HG03571 (cell line): ENCODE data around the gene ZNF17.
"Not testable (repeated sequence)": the region's sequence is repeated elsewhere in the genome, so short reads cannot be mapped to it uniquely, and the experiment has no call there.

Experiments used
- ATAC-seq: cut with Tn5 transposase; IDR thresholded peaks from one replicate; pipeline ENCODE4 v1.9.1; 2021; ENCODE audit not compliant: unreplicated experiment

Gene ZNF17

DNA sequence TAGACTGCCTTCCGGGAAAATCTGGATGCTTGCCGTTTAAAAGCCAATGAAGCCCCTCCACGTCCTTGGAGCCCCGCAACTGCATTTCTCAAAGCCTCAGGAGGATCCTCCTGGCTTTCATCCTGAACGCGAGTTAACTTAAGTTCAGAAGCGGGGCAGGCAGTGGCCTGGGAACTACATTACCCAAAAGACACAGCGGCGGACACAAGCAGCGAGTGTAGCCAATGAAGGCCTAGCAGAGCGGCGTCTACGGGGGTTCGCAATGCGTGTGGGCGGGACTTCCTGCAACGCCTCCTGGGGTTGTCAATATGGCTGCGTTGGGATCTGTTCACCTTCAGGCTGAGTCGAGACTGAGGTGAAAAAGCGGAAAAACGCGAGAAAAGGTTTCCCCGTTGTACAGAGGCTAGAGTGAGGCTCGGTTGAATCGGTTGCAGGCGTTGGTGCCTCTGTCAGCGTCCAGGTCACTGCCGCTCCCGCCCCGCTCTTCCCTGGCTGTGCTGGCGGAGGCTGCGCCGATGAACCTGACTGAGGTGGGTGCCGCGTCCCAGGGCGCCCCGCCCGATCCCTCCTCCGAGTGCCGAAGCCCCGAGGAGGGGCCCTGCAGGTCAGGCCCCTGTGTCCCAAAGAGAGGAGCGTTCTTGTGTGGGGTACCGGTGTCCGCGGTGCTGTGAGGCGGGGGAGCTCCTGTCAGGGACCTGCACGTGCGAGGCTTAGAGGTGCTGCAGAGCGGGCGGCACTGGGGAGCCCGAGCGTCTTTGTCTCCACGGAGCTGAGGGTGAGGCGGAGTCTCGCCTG lies at the start of gene ZNF17:
Gene ZNF17 (plus strand): TSS at position 285 of the 795 bp plus-strand sequence. CDS start 2,455 bp downstream, outside the sequence.
- ATAC-seq, result peak; percentile 96

DNA sequence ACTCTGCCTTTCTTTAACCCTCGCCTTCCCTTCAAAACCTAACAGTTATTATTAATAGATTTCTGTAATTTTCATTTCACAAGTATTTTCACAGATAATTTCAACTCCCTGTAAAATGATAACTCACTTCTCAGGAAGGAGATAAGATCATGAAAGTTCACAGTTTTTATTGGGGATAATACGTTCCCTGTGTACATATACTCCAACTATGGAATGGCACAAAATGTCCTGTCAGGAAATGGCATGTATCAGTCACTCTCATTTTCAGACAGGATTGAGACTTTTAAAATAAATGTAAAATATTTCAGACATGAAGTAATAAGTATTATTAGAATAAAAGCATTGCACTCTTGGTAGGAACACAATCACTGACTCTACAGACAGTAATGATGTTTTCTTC lies 48.5 kb upstream of the ZNF17 start:
- ATAC-seq, result no peak

DNA sequence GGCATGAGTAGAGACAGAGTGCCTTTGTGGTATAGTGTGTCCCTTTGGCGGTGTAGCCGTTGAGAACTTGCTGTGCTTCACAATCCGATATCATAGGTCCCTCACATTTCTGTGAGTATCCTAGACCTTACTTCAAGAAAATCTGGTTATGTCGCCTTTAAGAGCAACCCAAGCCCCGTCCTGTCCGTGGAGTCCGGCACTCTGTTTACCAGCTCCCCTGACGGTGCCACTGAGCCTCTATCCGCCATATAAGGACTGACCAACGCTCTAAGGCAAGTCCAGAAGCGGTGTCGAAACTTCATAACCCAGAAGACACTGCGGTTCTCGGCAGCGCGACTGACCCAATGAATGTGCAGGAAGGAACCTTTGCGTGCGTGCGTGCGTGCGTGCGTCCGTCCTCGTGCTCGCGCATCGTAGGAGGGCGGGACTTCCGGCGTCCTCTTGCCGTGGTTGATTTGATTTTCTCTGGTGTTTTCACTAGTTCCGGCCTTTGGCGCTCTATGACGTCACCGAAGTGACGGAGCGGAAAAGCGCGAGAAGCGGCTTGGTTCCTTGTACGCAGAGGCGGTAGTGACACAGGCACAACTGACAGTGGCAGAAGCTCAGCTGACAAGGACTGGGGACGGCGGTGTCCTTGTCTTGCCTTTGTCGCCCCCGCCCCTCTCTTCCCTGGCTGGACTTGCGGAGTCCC lies 47.8 kb upstream of the ZNF17 start, which contains the start of the genes TRAPPC2B and ZNF547:
Gene TRAPPC2B (plus strand): TSS at position 555 of the 691 bp plus-strand sequence. CDS start 1,283 bp downstream, outside the sequence.
Gene ZNF547 (plus strand): TSS at position 555 of the 691 bp plus-strand sequence. CDS start 5,005 bp downstream, outside the sequence.
- ATAC-seq, result peak; percentile 90

DNA sequence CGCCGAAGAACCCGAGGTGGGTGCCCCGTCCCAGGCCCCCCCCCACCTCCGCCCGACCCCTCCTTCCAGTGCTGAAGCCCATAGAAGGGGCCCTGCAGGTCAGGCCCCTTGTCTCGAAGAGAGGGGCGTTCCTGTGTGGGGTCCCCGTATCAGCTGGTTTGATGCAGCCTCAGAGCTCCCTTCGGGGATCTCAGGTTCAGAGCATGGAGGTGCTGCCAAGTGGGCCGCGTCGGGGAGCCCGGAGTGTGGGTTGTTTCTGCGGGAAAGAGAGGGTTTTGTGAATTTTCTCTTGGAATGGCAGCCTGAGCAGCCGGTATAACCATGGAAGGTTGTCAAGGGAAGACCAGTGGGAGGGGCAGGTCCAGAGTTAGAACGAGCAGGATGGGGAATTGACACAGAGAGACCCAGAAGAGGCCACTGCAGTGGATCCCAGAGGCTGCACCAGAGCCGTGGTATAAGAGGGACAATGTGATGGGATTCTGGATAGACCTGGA lies 47.2 kb upstream of the ZNF17 start:
- ATAC-seq, result peak; percentile 14

DNA sequence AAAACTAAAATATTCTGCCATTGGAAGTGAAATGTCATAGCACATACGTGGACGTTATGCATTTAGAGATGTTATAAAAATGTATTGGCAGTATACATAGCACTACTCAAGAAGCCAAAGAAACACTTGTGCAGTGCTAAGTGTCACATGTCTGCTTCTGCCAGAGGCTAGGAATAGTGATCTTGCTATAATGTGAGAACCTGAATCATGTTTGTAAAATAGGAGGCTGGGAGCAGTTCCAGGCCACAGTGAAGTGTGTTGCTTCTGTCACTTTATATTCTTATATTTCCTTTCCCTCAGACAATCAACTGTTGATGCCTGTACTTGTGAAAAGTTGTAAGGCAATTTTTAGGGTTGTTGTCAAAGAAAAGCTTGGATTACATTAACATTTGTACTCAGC lies 44.2 kb upstream of the ZNF17 start:
- ATAC-seq, result no peak

DNA sequence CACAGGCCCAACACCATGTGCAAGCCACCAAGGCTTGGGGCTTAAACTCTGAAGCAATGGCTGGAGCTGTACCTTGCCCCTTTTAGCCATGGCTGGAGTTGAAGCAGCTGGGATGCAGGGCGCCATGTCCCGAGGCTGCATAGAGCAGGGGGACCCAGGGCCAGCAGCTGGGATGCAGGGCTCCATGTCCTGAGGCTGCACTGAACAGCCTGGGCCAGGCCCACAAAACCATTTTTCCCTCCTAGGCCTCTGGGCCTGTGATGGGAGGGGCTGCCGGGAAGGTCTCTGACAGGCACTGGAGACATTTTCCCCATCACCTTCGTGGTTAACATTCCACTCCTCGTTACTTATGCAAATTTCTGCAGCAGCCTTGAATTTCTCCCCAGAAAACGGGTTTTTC lies 36.8 kb upstream of the ZNF17 start:
- ATAC-seq, result no peak

DNA sequence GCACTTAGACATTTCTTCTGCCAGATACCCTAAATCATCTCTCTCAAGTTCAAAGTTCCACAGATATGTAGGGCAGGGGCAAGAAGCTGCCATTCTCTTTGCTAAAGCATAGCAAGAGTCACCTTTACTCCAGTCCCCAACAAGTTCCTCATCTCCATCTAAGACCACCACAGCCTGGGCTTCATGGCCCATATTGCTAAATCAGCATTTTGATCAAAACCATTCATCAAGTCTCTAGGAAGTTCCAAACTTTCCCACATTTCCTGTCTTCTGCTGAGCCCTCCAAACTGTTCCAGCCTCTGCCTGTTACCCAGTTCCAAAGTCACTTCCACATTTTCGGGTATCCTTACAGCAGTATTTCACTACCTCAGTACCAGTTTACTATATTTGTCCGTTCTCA lies 36.3 kb upstream of the ZNF17 start:
- ATAC-seq, result not testable (repeated sequence)

DNA sequence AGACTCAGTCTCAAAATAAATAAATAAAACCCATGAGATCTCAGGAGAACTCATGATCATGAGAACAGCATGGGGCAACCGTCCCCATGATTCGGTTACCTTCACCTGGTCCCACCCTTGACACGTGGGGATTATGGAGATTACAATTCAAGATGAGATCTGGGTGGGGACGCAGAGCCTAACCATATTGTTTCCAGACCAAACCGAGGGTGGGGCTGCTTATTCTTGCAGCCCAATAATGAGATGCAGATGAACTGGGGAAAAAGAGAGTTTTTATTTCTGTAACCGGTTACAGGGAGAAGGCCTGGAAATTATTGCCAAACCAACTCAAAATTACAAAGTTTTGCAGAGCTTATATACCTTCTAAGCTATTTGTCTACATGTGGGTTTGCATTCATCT lies 34.8 kb upstream of the ZNF17 start:
- ATAC-seq, result no peak

DNA sequence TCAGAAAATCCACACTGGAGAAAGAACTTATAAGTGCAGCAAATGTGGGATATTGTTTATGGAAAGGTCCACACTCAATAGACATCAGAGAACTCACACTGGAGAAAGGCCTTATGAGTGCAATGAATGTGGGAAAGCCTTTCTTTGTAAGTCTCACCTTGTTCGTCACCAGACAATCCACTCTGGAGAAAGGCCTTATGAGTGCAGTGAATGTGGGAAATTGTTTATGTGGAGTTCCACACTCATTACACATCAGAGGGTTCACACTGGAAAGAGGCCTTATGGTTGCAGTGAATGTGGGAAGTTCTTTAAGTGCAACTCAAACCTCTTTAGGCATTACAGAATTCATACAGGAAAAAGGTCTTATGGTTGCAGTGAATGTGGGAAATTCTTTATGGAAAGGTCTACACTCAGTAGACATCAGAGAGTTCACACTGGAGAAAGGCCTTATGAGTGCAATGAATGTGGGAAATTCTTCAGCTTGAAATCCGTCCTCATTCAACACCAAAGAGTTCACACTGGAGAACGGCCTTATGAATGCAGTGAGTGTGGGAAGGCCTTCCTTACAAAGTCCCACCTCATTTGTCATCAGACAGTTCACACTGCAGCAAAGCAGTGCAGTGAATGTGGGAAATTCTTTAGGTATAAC lies 33.3 kb upstream of the ZNF17 start:
- no peak for ATAC-seq

DNA sequence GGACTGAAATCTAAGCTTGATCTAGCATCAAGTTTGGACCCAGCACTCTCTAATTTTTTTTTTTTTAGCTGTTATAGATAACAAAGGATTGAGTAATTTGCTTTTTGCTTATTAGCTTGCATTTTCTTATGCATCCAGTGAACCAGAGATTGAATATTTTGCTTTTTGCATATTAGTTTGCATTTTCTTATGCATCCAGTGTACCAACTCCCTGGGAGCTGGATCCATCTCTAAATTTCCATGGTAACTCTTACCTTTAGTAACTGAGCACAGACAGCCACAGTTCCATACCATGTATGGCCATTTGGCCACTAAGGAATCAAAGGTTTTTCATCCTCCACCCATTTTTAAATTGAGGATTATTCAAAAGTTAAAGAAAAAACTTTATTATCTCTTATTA lies 30.0 kb upstream of the ZNF17 start:
- ATAC-seq, result no peak

DNA sequence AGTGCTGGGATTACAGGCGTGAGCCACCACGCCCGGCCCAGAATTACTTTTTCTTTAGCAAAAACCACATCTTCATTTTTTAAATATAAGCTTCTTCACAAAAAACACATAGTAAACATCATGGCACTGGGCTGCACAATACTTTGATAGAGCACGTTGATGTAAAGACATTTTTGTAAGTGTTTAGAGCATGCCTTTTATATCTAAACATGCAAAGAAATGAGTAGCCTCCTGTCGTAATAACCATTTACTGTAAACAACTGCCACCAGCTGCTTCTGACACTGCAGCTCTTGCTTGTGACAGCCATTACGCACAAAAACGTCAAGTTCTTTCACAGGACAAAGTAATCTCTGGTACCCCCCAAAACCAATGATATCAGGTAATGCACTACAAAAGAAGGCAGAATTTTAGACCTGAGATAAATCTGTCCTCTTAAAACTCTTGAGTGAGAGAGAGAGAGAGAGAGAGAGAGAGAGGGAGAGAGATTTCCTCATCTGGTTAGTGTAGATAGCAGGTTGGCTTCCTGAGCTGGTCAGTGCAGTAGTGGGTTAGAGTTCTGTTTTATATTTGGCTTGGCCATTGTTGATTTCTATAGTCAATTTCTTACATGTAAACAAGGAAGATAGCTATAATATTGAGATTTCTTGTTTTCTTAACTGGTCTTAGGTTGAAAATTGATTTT lies 28.0 kb upstream of the ZNF17 start:
- no peak for ATAC-seq

DNA sequence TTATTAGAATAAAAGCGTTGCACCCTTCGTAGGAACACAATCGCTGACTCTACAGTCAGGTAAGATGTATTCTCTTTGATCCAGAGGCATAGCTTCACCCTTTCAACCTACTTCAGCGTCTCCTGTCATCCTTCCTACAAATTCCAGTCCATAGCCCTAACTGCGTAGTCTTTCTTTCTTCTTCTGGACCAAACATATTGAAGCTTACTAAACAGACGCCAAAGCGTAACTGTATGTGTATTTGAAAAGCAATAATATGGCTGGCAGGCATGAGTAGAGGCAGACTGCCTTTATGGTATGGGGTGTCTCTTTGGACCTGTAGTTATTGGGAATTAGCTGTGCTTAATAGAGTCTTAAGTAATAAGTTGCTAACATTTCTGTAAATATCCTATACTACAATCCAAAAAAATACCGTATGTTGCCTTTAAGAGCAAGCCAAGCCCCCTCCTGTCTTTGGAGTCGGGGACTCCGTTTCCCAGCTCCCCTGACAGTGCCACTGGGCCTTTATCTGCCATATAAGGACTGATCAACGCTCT lies 21.7 kb upstream of the ZNF17 start:
- ATAC-seq, result no peak

DNA sequence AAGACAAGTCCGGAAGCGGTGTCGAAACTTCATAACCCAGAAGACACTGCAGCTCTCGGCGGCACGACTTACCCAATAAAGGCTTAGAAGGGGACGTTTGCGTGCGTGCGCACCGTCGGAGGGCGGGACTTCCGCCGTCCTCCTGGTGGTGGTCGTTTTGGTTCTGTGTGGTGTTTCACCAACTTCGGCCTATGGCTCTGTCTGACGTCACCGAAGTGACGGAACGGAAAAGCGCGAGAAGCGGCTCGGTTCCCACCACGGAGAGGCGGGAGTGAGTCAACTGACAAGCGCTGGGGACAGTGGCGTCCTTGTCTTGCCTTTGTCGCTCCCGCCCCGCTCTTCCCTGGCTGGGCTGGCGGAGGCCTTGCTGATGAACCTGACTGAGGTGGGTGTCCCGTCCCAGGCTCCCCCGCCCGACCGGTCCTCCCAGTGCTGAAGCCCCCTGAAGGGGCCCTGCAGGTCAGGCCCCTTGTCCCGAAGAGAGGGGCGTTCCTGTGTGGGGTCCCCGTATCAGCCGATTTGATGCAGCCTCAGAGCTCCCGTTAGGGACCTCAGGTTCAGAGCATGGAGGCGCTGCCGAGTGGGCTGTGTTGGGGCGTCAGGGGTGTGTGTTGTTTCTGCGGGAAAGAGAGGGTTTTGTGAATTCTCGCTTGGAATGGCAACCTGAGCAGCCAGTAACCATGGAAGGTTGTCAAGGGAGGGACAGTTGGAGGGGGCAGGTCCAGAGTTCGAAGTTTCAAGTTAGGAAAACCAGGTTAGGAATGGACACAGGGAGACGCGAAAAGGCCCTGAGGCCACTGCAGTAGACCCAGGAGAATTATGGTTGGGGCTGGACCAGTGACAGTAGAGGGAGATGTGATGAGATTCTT lies 21.0 kb upstream of the ZNF17 start, which contains the start of gene ZNF548:
Gene ZNF548 (plus strand): TSS at position 125 of the 869 bp plus-strand sequence. CDS start 246 bp downstream, at position 371.
- ATAC-seq, result peak; percentile 97

DNA sequence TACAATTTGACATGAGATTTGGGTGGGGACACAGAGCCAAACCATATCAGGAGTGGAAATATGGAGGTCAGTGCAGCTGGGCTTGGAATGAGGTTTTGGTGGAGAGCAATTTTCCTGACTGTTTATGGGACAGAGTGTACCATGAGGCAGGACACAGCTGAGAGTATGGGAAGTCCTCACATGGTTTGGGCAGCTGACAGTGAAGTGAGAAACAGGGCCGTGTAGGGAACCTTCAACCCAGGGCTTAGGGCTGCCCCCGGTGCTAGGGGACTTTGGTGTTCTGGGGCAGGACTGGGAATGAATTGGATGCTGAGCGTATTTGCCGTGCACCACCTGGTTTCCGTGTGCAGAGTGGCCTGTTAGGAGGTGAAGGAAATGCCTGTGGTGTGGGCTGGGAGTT lies 15.3 kb upstream of the ZNF17 start:
- ATAC-seq, result no peak

DNA sequence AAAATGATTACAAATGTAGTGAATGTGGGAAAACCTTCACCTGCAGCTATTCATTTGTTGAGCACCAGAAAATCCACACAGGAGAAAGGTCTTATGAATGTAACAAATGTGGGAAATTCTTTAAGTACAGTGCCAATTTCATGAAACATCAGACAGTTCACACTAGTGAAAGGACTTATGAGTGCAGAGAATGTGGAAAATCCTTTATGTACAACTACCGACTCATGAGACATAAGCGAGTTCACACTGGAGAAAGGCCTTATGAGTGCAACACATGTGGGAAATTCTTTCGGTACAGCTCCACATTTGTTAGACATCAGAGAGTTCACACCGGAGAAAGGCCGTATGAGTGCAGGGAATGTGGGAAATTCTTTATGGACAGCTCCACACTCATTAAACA lies 12.1 kb upstream of the ZNF17 start:
- ATAC-seq, result no peak

DNA sequence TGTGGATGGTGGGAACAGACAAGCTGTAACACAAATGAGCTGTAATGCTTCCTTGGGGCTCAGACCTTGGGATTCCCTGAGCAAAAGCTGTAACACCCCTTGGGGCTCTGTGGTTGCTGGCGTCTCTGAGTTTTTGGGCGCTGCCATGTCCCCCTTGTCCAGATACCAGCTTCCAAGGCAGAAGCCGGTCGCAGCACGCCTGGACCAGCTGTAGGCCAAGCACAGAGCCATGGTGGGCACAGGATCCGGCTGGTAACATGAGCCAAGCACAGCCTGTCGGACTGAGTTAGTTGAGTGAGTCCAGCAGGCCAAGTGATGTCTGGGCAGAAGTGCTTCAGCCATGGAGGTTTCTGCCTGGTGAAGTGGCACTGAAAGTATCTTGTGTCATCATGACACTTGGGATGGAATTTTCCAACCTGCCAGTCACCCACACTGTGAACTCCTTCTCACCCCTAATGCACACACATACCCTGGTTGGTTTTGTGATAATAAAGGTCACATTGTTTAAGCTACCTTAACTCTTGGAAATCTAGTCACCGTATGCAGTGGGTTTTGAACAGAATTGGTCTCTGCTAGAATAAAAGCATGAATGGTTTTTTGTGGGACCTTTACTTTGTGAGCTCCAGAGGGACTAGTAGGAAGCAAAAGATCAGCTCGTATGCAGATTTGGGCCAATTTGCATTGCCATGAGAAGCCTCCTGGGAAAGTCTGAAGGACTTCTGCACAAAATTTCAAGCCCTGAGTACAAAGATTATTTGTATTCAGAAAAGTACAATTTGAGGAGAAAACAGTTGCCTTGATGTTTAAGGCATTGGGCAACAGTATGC lies 7.0 kb upstream of the ZNF17 start:
- ATAC-seq, result no peak

DNA sequence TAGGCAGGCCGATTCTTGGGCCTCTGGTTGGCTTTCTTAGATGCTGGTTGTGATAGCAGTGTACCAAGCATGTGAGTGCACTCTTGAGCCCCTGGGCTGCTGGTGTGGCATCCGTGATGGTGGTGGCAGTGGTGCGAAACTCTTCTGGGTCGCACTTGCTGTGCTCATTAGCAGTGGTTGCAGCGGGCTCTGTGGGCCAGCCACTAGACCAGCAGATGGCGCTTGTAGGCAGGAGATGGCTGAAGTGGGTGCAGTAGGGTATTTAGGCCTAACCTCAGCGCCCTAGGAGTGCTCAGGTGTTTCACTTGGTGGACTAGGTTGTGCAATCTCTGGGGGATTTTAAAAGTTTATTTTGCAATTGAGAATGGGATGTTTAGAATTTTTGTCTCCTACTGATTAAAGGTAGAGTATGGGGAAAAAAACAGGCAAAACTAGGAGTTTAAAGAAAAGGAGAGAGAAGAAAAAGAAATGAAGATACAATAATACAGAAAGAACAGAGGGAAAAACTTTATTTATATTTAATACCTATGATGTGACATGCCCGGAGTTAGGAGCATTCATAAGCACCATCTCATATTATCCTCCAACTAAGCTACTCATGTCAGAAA lies 4.3 kb upstream of the ZNF17 start:
- ATAC-seq, result no peak

DNA sequence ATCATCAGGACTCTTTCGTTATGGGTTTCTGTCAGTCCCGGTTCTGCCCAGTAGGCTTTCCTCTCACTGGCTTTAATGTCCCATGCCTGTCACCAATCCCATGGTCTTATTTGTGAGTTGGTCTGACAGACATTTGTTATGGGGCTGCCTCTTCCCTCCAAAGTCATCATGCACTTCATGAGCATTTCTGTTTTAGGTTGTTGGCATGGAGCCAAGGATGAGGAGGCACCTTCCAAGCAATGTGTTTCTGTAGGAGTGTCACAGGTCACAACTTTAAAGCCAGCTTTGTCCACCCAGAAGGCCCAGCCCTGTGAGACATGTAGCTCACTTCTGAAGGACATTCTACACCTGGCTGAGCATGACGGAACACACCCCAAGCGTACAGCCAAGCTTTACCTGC lies 8.5 kb downstream of the ZNF17 start:
- ATAC-seq, result no peak
